SU-DHL-6 (cell line): ENCODE results near the gene WDR36.

Experiments
- CTCF ChIP-seq: fragments of 200-600 bp; sonication (generic); IDR thresholded peaks from one replicate; pipeline ENCODE4 v1.5.1; 2017; ENCODE audit warnings: antibody characterized with exemption, mild to moderate bottlenecking, low read length, moderate library complexity; ENCODE audit not compliant: insufficient read depth, poor library complexity, severe bottlenecking
- EZH2phosphoT487 ChIP-seq: fragments of 200-600 bp; sonication (generic), shearing (Covaris generic); conservative IDR thresholded peaks from 2 replicates; pipeline ENCODE4 v1.6.1; 2018; ENCODE audit warnings: mild to moderate bottlenecking, antibody characterized with exemption, low read length, moderate library complexity, mixed read lengths

- TF ChIP-seq CTCF, result no peak
- TF ChIP-seq EZH2phosphoT487, result no peak
Measured at GRCh38 chr5:111116550-111116949, 24.4 kb downstream of the WDR36 start.
